IMR-90 (cell line): Measurements from ENCODE around the gene CWC22. TPM values are rescaled to one million over a fixed set of nuclear protein-coding genes. Genes with fewer than 3 reads are reported as not detected.

Source experiments
- ATAC-seq: fragments of 200-7000 bp; cut with Tn5 transposase; 2 replicates; pipeline ENCODE4 v1.9.1; 2020; ENCODE audit warnings: low read depth, mild to moderate bottlenecking, moderate library complexity
- BruUV-seq: library from RNA; stranded (reverse); fragments of 400-500 nt; replicated peaks from 2 replicates; lab custom pipeline; 2021; lab: Mats Ljungman, UMichigan
- CTCF ChIA-PET: fragments of 300-600 bp; formaldehyde crosslinking; extraction: SDS; loops from one replicate; lab custom pipeline; 2021; ENCODE audit warnings: antibody characterized with exemption; lab: Yijun Ruan, JAX
- POLR2A ChIA-PET: fragments of 300-600 bp; sonication (Branson Sonifier 250); formaldehyde crosslinking; loops from one replicate; lab custom pipeline; 2022; ENCODE audit warnings: antibody characterized with exemption; ENCODE audit not compliant: unreplicated experiment; lab: Charles Lee
- DNase-seq: peaks from one replicate; pipeline ENCODE4 v3.0.0; 2013
- H2AFZ ChIP-seq: replicated peaks from 2 replicates; pipeline ENCODE3; 2013; ENCODE audit warnings: low read length, mild to moderate bottlenecking; ENCODE audit not compliant: poor library complexity
- H2AK5ac ChIP-seq: 2 replicates; pipeline ENCODE4 v1.6.1; 2013; ENCODE audit warnings: low read depth, low read length, inconsistent platforms
- H2AK9ac ChIP-seq: replicated peaks from 2 replicates; pipeline ENCODE3; 2013; ENCODE audit warnings: mild to moderate bottlenecking, low read depth, low read length, moderate library complexity; ENCODE audit not compliant: poor library complexity
- H2BK120ac ChIP-seq: 2 replicates; pipeline ENCODE4 v1.6.1; 2013; ENCODE audit warnings: low read depth, low read length, inconsistent platforms
- H2BK15ac ChIP-seq: 3 replicates; pipeline ENCODE4 v1.6.1; 2013; ENCODE audit warnings: low read depth, low read length, inconsistent platforms
- H2BK20ac ChIP-seq: 2 replicates; pipeline ENCODE4 v1.6.1; 2013; ENCODE audit warnings: low read depth, mild to moderate bottlenecking, inconsistent platforms, low read length, moderate library complexity
- H2BK5ac ChIP-seq: 2 replicates; pipeline ENCODE4 v1.6.1; 2013; ENCODE audit warnings: mild to moderate bottlenecking, low read depth, low read length, inconsistent platforms; ENCODE audit not compliant: poor library complexity, severe bottlenecking
- H3K14ac ChIP-seq: replicated peaks from 2 replicates; pipeline ENCODE4 v1.6.1; 2013; ENCODE audit warnings: low read depth, low read length, inconsistent platforms
- H3K18ac ChIP-seq: 2 replicates; pipeline ENCODE4 v1.6.1; 2013; ENCODE audit warnings: low read depth, low read length, control low read depth
- H3K23ac ChIP-seq: 2 replicates; pipeline ENCODE4 v1.6.1; 2013; ENCODE audit warnings: low read depth, low read length, inconsistent platforms
- H3K27ac ChIP-seq: 2 replicates; pipeline ENCODE4 v1.5.1; 2013; ENCODE audit warnings: mild to moderate bottlenecking, control low read depth, low read length; ENCODE audit not compliant: insufficient read depth
- H3K27me3 ChIP-seq: 2 replicates; pipeline ENCODE4 v1.6.1; 2013; ENCODE audit warnings: low read length; ENCODE audit not compliant: control insufficient read depth, insufficient read depth
- H3K36me3 ChIP-seq: 2 replicates; pipeline ENCODE4 v1.6.1; 2013; ENCODE audit warnings: low read length, mixed read lengths; ENCODE audit not compliant: control insufficient read depth, insufficient read depth
- H3K4ac ChIP-seq: 2 replicates; pipeline ENCODE4 v1.6.1; 2013; ENCODE audit warnings: low read depth, low read length, inconsistent platforms
- H3K4me1 ChIP-seq: 2 replicates; pipeline ENCODE4 v1.6.1; 2013; ENCODE audit warnings: low read length, mixed read lengths; ENCODE audit not compliant: control insufficient read depth, insufficient read depth
- H3K4me2 ChIP-seq: 2 replicates; pipeline ENCODE4 v1.6.1; 2013; ENCODE audit warnings: low read depth, mild to moderate bottlenecking, control low read depth, low read length, moderate library complexity
- H3K4me3 ChIP-seq: 2 replicates; pipeline ENCODE4 v1.5.1; 2013; ENCODE audit warnings: low read depth, mild to moderate bottlenecking, control low read depth, low read length, moderate library complexity; ENCODE audit not compliant: insufficient read depth
- H3K56ac ChIP-seq: 2 replicates; pipeline ENCODE4 v1.6.1; 2013; ENCODE audit warnings: low read length, inconsistent platforms; ENCODE audit not compliant: insufficient read depth; ENCODE audit errors: extremely low read depth
- H3K79me1 ChIP-seq, 2 experiments: 2 replicates each; pipeline ENCODE4 v1.6.1; 2013; ENCODE audit warnings: low read length in 2 of 2, inconsistent platforms in 1 of 2, low read depth in 1 of 2
- H3K9ac ChIP-seq: 2 replicates; pipeline ENCODE4 v1.6.1; 2013; ENCODE audit warnings: low read depth, low read length, control low read depth
- H3K9me1 ChIP-seq: 2 replicates; pipeline ENCODE4 v1.6.1; 2013; ENCODE audit warnings: low read length, inconsistent platforms; ENCODE audit not compliant: insufficient read depth
- H3K9me3 ChIP-seq: 2 replicates; pipeline ENCODE4 v1.6.1; 2013; ENCODE audit warnings: low read length; ENCODE audit not compliant: control insufficient read depth, insufficient read depth
- H4K20me1 ChIP-seq: 2 replicates; pipeline ENCODE4 v1.6.1; 2013; ENCODE audit warnings: low read length, inconsistent platforms; ENCODE audit not compliant: insufficient read depth
- H4K5ac ChIP-seq: 2 replicates; pipeline ENCODE4 v1.6.1; 2013; ENCODE audit warnings: mild to moderate bottlenecking, low read depth, low read length, control low read depth
- H4K8ac ChIP-seq, 2 experiments: 2 replicates each; pipeline ENCODE4 v1.6.1; 2013; ENCODE audit warnings: low read depth in 2 of 2, low read length in 2 of 2, control low read depth in 1 of 2, inconsistent platforms in 1 of 2
- H4K91ac ChIP-seq: 2 replicates; pipeline ENCODE4 v1.6.1; 2013; ENCODE audit warnings: low read depth, low read length, inconsistent platforms; ENCODE audit not compliant: insufficient read depth
- BHLHE40 ChIP-seq: fragments of 150-350 bp; IDR thresholded peaks from 2 replicates; pipeline ENCODE4 v1.6.1; 2016; ENCODE audit warnings: mild to moderate bottlenecking, low read depth, low read length
- CEBPB ChIP-seq: IDR thresholded peaks from 2 replicates; pipeline ENCODE4 v1.6.1; 2012; ENCODE audit warnings: low read depth, low read length, improper control_type of control experiment
- CHD1 ChIP-seq: IDR thresholded peaks from 2 replicates; pipeline ENCODE4 v1.6.1; 2012; ENCODE audit warnings: low read depth, low read length, improper control_type of control experiment
- FOS ChIP-seq: fragments of 150-350 bp; IDR thresholded peaks from 2 replicates; pipeline ENCODE4 v1.6.1; 2016; ENCODE audit warnings: low read depth, low read length
- MAFK ChIP-seq: IDR thresholded peaks from 2 replicates; pipeline ENCODE4 v1.6.1; 2012; ENCODE audit warnings: low read depth, low read length, improper control_type of control experiment
- MXI1 ChIP-seq: IDR thresholded peaks from 2 replicates; pipeline ENCODE4 v1.6.1; 2012; ENCODE audit warnings: low read depth, mild to moderate bottlenecking, low read length, moderate library complexity, borderline replicate concordance
- NFE2L2 ChIP-seq: fragments of 150-350 bp; IDR thresholded peaks from 2 replicates; pipeline ENCODE4 v1.6.1; 2016; ENCODE audit warnings: low read depth, mild to moderate bottlenecking, low read length
- RCOR1 ChIP-seq: IDR thresholded peaks from 2 replicates; pipeline ENCODE4 v1.6.1; 2012; ENCODE audit warnings: mild to moderate bottlenecking, low read length, improper control_type of control experiment; ENCODE audit not compliant: insufficient replicate concordance
- RFX5 ChIP-seq: IDR thresholded peaks from 2 replicates; pipeline ENCODE4 v1.8.0; 2012; ENCODE audit warnings: low read depth, mild to moderate bottlenecking, low read length, moderate library complexity
- SMC3 ChIP-seq: fragments of 150-350 bp; IDR thresholded peaks from 2 replicates; pipeline ENCODE4 v1.6.1; 2016; ENCODE audit warnings: low read depth, mild to moderate bottlenecking, antibody characterized with exemption, low read length, moderate library complexity
- WGBS, 2 experiments: methylation state at CpG; one replicate each; pipeline versions ENCODE4 v1.1.5 to v1.1.7; 2013; ENCODE audit warnings: missing lambda C conversion rate in 2 of 2; ENCODE audit not compliant: insufficient read length in 1 of 2; ENCODE audit errors: extremely low coverage in 2 of 2; 5-methylcytosine and 5-hydroxymethylcytosine counted together
- dilution Hi-C: fragments of 300-500 bp; cut with HindIII; formaldehyde crosslinking; loops from one replicate; pipeline ENCODE4 v1.14.3; 2018; ENCODE audit warnings: low sequenced_read_pairs; ENCODE audit not compliant: unreplicated experiment
- in situ Hi-C: fragments of 300-500 bp; cut with MboI; formaldehyde crosslinking; loops from 3 replicates; pipeline ENCODE4 v1.14.3; 2019; ENCODE audit warnings: low sequenced_read_pairs, inconsistent platforms, mixed read lengths
- intact Hi-C: fragments of 100-400 bp; cut with micrococcal nuclease; formaldehyde crosslinking; loops from 2 replicates; pipeline ENCODE4 v1.10.0; 2022
- polyA plus RNA-seq, 3 experiments: library from polyadenylated mRNA; depleted of rRNA; stranded (reverse); fragments of >200 nt; gene quantifications; 2 replicates each; pipeline ENCODE4 v1.2.3, GENCODE V29; 2012; ENCODE audit warnings: low replicate concordance in 1 of 3
- total RNA-seq: library from RNA; depleted of rRNA; stranded (reverse); fragments of >200 nt; gene quantifications from 2 replicates; pipeline ENCODE4 v1.2.3, GENCODE V29; 2012
- TF ChIP-seq, protein P1 (sequence below): fragments of 150-350 bp; IDR thresholded peaks from 2 replicates; pipeline ENCODE4 v1.6.1; 2017; ENCODE audit warnings: mild to moderate bottlenecking, antibody characterized with exemption, low read length, low read depth
- TF ChIP-seq, protein P2 (sequence below): conservative IDR thresholded peaks from 2 replicates; pipeline ENCODE4 v1.5.1; 2012; ENCODE audit warnings: mild to moderate bottlenecking, low read depth, low read length, improper control_type of control experiment

Gene CWC22
- total and polyA plus RNA-seq, 2 of the 4 experiments (the other 2 are of a cell fraction): 4.5 to 17.9 TPM

DNA sequence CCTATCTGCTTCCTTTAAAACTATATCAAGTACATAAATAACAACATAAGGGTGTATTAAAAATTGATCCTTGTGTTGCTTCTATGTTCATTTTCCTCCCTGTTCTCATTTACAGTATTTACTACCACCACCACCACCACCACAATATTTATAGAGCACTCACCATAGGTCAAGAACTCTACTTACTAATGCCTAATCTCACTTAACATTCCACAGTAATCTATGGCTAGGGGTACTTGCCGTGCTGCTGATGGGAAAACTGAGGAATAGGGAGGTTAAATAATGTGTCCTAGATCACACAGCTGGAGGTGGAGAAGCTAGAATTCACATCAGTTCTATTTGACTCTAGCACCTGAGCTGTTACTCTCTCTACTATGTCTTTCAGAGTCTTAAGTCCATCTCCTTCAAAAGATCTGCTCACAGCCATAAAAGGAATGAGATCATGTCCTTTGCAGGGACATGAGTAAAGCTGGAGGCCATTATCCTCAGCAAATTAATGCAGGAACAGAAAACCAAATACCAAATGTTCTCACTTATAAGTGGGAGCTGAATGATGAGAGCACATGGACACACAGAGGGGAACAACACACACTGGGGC, 91.6 kb downstream of the CWC22 start:
- no peak for DNase-seq
- no CpG with 5 or more reads among the region's 1 CpG for WGBS, 2 experiments
- Histone ChIP-seq H3K56ac (no peak overlapping the region), H2AK9ac (no peak overlapping the region), H3K23ac (no peak overlapping the region), H2BK20ac (no peak overlapping the region), H3K27ac (no peak overlapping the region), H2BK15ac (no peak overlapping the region), H3K9me3 (no peaks in the 10 kb centered on the region), H4K8ac (no peak overlapping the region), H4K5ac (no peak overlapping the region), H2AFZ (no peak overlapping the region), H3K4me3 (no peak overlapping the region), H3K4me1 (no peaks in the 10 kb centered on the region), H4K91ac (no peak overlapping the region), H3K36me3 (no peaks in the 10 kb centered on the region), H3K18ac (no peak overlapping the region), H4K20me1 (no peaks in the 10 kb centered on the region), H3K9me1 (no peaks in the 10 kb centered on the region), H3K79me1 (no peaks in the 10 kb centered on the region), H3K27me3 (peaks cover 2% of the 10 kb centered on the region; the same call in 1 of the 2 replicates), H2BK5ac (no peak overlapping the region), H3K9ac (no peak overlapping the region), H3K14ac (no peak overlapping the region), H2AK5ac (no peak overlapping the region), H3K4me2 (no peak overlapping the region), H3K4ac (no peak overlapping the region), H2BK120ac (no peak overlapping the region)
- ChIA-PET CTCF (no interaction called here), POLR2A (no interaction called here)
- ATAC-seq: no peak
- no peak for TF ChIP-seq BHLHE40
- no peak for TF ChIP-seq RCOR1
- TF ChIP-seq RFX5: no peak
- no peak for TF ChIP-seq NFE2L2
- no peak for TF ChIP-seq CEBPB
- no peak for TF ChIP-seq MAFK
- TF ChIP-seq MXI1: no peak
- TF ChIP-seq CHD1: no peak
- no peak for TF ChIP-seq SMC3
- TF ChIP-seq, protein P1, sequence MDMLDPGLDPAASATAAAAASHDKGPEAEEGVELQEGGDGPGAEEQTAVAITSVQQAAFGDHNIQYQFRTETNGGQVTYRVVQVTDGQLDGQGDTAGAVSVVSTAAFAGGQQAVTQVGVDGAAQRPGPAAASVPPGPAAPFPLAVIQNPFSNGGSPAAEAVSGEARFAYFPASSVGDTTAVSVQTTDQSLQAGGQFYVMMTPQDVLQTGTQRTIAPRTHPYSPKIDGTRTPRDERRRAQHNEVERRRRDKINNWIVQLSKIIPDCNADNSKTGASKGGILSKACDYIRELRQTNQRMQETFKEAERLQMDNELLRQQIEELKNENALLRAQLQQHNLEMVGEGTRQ: no peak
- TF ChIP-seq FOS: no peak
- TF ChIP-seq, protein P2, sequence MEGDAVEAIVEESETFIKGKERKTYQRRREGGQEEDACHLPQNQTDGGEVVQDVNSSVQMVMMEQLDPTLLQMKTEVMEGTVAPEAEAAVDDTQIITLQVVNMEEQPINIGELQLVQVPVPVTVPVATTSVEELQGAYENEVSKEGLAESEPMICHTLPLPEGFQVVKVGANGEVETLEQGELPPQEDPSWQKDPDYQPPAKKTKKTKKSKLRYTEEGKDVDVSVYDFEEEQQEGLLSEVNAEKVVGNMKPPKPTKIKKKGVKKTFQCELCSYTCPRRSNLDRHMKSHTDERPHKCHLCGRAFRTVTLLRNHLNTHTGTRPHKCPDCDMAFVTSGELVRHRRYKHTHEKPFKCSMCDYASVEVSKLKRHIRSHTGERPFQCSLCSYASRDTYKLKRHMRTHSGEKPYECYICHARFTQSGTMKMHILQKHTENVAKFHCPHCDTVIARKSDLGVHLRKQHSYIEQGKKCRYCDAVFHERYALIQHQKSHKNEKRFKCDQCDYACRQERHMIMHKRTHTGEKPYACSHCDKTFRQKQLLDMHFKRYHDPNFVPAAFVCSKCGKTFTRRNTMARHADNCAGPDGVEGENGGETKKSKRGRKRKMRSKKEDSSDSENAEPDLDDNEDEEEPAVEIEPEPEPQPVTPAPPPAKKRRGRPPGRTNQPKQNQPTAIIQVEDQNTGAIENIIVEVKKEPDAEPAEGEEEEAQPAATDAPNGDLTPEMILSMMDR: no peak
- intact Hi-C loops: no loop called here
- in situ Hi-C loops: no loop called here
- BruUV-seq: no TSS peak
- dilution Hi-C loops: no loop called here
